A204.1 (cell line): ENCODE data around the gene PCDHGA6.

Experiments used
- FAIRE-seq: peaks from 2 replicates; lab custom pipeline; 2012; peaks lifted over from hg19 to GRCh38; lab: Jason Lieb, UNC

Gene PCDHGA6

DNA sequence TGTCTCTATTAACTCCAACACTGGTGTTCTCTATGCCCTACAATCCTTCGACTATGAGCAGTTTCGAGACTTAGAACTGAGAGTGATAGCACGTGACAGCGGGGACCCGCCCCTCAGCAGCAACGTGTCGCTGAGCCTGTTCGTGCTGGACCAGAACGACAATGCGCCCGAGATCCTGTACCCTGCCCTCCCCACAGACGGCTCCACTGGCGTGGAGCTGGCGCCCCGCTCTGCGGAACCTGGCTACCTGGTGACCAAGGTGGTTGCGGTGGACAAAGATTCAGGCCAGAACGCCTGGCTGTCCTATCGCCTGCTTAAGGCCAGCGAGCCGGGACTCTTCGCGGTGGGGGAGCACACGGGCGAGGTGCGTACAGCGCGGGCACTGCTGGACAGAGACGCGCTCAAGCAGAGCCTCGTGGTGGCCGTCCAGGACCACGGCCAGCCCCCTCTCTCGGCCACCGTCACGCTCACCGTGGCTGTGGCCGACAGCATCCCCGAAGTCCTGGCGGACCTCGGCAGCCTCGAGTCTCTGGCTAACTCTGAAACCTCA is 49.1 kb downstream of the PCDHGA6 start:
- no peak for FAIRE-seq

DNA sequence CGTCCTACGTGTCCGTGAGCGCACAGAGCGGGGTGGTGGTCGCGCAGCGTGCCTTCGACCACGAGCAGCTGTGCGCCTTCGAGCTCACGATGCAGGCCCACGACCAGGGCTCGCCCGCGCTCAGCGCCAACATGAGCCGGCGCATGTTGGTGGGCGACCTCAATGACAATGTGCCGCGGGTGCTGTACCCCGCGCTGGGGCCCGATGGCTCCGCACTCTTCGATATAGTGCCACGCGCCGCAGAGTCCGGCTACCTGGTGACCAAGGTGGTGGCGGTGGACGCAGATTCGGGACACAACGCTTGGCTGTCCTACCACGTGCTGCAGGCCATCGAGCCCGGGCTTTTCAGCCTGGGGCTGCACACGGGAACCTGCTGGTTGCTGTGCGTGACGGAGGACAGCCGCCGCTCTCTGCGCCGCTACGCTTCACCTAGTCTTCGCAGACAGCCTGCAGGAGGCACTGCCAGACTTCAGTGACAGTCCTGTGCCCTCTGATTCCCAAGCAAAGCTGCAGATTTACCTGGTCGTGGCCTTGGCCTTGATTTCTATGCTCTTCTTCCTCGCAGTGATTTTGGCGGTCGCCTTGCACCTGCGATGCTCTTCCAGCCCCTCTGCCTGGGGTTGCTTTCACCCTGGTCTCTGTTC is 54.2 kb downstream of the PCDHGA6 start:
- FAIRE-seq, result no peak
